ENCODE results near the gene LONRF3.

- TF ChIP-seq EP300 (IDR thresholded peaks at IDR 0.05) (no peak), CTCF (IDR thresholded peaks at IDR 0.05) (no peak)
Observed at GRCh38 chrX:119007189-119007770, 32.9 kb downstream of the LONRF3 start.

All from stomach (tissue), 4 donors.